HEK293 (cell line): ENCODE data around the gene OR52W1.

ENCODE experiments used
- CTCF ChIP-seq: fragments of 450-650 bp; formaldehyde crosslinking; IDR thresholded peaks from 2 replicates; pipeline ENCODE4 v1.5.1; 2016; ENCODE audit warnings: missing biosample characterization, missing genetic modification characterization
- PRDM4 ChIP-seq: fragments of 450-650 bp; formaldehyde crosslinking; IDR thresholded peaks from 2 replicates; pipeline ENCODE4 v1.5.1; 2017; ENCODE audit warnings: missing biosample characterization, missing genetic modification characterization
- SP2 ChIP-seq: fragments of 450-650 bp; formaldehyde crosslinking; IDR thresholded peaks from 2 replicates; pipeline ENCODE4 v1.5.1; 2016; ENCODE audit warnings: missing biosample characterization, missing genetic modification characterization
- ZNF610 ChIP-seq: fragments of 450-650 bp; formaldehyde crosslinking; IDR thresholded peaks from 2 replicates; pipeline ENCODE4 v1.5.1; 2016; ENCODE audit warnings: missing biosample characterization, missing genetic modification characterization, borderline replicate concordance
- ZNF776 ChIP-seq: fragments of 450-650 bp; formaldehyde crosslinking; IDR thresholded peaks from 2 replicates; pipeline ENCODE4 v1.5.0; 2017; ENCODE audit warnings: missing biosample characterization, missing genetic modification characterization, borderline replicate concordance

DNA sequence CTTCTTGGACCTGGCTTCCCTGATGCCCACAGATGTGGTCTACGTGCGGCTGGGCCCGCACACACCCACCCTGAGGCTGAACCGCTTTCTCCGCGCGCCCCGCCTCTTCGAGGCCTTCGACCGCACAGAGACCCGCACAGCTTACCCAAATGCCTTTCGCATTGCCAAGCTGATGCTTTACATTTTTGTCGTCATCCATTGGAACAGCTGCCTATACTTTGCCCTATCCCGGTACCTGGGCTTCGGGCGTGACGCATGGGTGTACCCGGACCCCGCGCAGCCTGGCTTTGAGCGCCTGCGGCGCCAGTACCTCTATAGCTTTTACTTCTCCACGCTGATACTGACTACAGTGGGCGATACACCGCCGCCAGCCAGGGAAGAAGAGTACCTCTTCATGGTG is 41.1 kb downstream of the OR52W1 start:
- TF ChIP-seq CTCF (tag by site-specific recombination) (no peak), SP2 (tag by site-specific recombination) (no peak), ZNF776 (tag by site-specific recombination) (no peak), PRDM4 (tag by site-specific recombination) (no peak), ZNF610 (no peak)
